Measurements from ENCODE around the gene CRMP1. TPM values are rescaled to one million over a fixed set of nuclear protein-coding genes. Genes with fewer than 3 reads are reported as not detected.

The CRMP1 gene
- polyA plus RNA-seq, 1 donor (not counting 4 experiments of a cell fraction or from before 2014, with no cell fraction given), result 0.03 TPM

DNA sequence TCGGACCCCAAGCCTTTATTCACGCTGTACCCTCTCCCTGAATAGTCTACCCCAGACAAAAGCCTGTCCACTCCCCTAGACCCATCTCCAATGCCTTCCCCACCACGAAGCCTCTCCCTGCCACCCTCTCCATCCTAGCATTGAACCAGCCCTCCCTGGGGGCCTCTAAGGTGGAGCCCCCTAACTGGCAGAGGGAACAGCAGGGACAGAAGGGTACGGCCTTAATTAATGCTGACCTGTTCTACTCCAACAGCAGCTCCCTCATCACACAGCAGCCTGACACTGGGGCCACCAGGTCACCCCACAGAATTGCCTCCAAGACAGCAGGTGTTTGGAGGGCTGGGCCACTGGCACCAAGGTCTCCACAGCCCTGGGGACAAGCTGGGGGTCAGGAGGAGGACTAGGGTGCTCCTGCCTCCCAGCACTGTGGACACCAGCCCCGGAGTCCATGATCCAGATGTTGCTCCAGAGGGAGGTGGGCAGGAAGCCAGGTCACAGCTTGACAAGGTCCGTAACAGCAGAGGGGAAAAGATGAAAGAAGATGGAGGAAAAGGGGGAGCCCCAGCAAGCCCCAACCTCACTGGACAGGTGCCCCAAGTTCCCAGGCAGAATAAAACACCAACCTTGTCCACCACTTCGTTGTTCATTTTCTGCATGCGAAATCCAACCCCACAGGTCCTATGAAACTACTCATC, 3.7 kb downstream of the CRMP1 start:
- H3K9me3 ChIP-seq (ENCODE audit: control insufficient read depth, low read depth, low read length), result no peaks in the 10 kb centered on the region
- no peak overlapping the region for H3K4me2 ChIP-seq (ENCODE audit: control insufficient read depth, extremely low read depth, insufficient read depth, low read depth, low read length)
- FAIRE-seq, result no peak

DNA sequence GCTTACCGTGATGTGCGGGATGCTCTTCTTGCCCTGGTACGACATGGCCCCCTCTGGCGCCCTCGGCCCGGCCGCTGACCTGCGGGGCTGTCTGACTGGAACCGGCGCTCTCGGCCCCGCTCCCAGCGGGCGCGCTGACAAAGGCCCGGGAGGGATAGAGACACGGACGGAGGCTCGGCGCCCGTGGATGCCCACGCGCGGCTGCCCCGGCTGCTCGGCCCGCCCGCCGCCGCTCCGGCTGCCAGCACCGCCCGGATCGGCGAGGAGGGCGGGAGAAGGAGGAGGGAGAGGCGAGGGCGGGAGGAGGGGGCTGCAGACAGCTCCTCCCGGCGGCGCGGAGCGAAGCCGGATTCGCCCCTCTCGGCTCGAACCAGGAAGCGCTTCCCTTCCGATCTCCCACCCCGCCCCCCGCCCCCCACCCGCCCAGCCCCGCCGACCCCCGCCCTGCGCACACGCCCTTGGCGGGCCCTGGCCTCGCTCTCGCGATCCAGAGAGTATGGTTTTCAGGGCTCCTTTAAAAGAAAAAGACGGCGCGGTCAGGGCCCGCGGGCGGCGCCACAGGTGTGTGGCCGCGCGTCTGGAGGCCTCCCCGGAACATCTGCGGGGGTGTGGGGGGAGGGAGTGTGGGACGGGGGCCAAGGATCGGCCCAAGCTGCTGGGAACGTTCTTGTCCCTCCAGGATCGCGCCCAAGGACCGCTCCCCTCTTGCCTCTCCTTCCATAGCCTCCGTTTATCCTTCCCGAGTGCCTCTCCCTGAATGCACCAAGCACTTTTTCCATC, 4.5 kb downstream of the CRMP1 start:
- H3K27me3 ChIP-seq (ENCODE audit: control insufficient read depth, extremely low read depth, insufficient read depth, low read length), result peaks cover 70% of the 10 kb centered on the region
- no peak overlapping the region for H3K27ac ChIP-seq (ENCODE audit: control insufficient read depth, insufficient read depth, low read length)
- H3K4me3 ChIP-seq (ENCODE audit: control insufficient read depth in 2 of 3, extremely low read depth in 1 of 3, insufficient read depth in 2 of 3, low read depth in 1 of 3, low read length in 3 of 3), result no peak overlapping the region
- no peak for DNase-seq (ENCODE audit: low read depth, low spot score)
- no peak overlapping the region for H2AFZ ChIP-seq (ENCODE audit: control insufficient read depth, low read length)
- dilution Hi-C loops (cut with MboI; ENCODE audit: extremely low pct_ligation_motif_present, low sequenced_read_pairs), result no loop called here
- H3K9me3 ChIP-seq (ENCODE audit: control insufficient read depth, low read depth, low read length), result no peaks in the 10 kb centered on the region
- H3K9ac ChIP-seq (ENCODE audit: control insufficient read depth, extremely low read depth, insufficient read depth, low read length), result no peak overlapping the region
- no peaks in the 10 kb centered on the region for H3K36me3 ChIP-seq (ENCODE audit: control insufficient read depth in 2 of 2, extremely low read depth in 1 of 2, insufficient read depth in 2 of 2, low read length in 2 of 2)
- no peak overlapping the region for H3K4me2 ChIP-seq (ENCODE audit: control insufficient read depth, extremely low read depth, insufficient read depth, low read depth, low read length)
- TF ChIP-seq EZH2 (IDR thresholded peaks at IDR 0.05; ENCODE audit: low read length), result peak; percentile 30
- no peak for TF ChIP-seq CTCF (optimal IDR thresholded peaks at IDR 0.05 in 1 of 3, IDR thresholded peaks at IDR 0.05 in 1 of 3, conservative IDR thresholded peaks at IDR 0.05 in 1 of 3; ENCODE audit: extremely low read depth in 1 of 3, insufficient read depth in 2 of 3, low read length in 3 of 3)
- no peak for FAIRE-seq
- H4K20me1 ChIP-seq (ENCODE audit: control insufficient read depth, extremely low read depth, insufficient read depth, low read length), result no peaks in the 10 kb centered on the region
- H3K9me1 ChIP-seq (ENCODE audit: control insufficient read depth, extremely low read depth, insufficient read depth, low read length), result no peaks in the 10 kb centered on the region
- H3K79me2 ChIP-seq (ENCODE audit: control insufficient read depth, insufficient read depth, low read length), result no peaks in the 10 kb centered on the region
- H3K4me1 ChIP-seq (ENCODE audit: control insufficient read depth, extremely low read depth, insufficient read depth, low read length), result no peaks in the 10 kb centered on the region

More for the DNA sequence above, 3.7 kb downstream of the CRMP1 start:
- Histone ChIP-seq H3K36me3 (ENCODE audit: control insufficient read depth in 2 of 2, extremely low read depth in 1 of 2, insufficient read depth in 2 of 2, low read length in 2 of 2) (no peaks in the 10 kb centered on the region), H3K4me3 (ENCODE audit: control insufficient read depth in 2 of 3, extremely low read depth in 1 of 3, insufficient read depth in 2 of 3, low read depth in 1 of 3, low read length in 3 of 3) (no peak overlapping the region), H4K20me1 (ENCODE audit: control insufficient read depth, extremely low read depth, insufficient read depth, low read length) (no peaks in the 10 kb centered on the region), H3K27me3 (ENCODE audit: control insufficient read depth, extremely low read depth, insufficient read depth, low read length) (peaks cover 77% of the 10 kb centered on the region), H3K27ac (ENCODE audit: control insufficient read depth, insufficient read depth, low read length) (no peak overlapping the region), H3K79me2 (ENCODE audit: control insufficient read depth, insufficient read depth, low read length) (no peaks in the 10 kb centered on the region), H2AFZ (ENCODE audit: control insufficient read depth, low read length) (no peak overlapping the region), H3K9ac (ENCODE audit: control insufficient read depth, extremely low read depth, insufficient read depth, low read length) (no peak overlapping the region), H3K9me1 (ENCODE audit: control insufficient read depth, extremely low read depth, insufficient read depth, low read length) (no peaks in the 10 kb centered on the region), H3K4me1 (ENCODE audit: control insufficient read depth, extremely low read depth, insufficient read depth, low read length) (no peaks in the 10 kb centered on the region)
- no peak for DNase-seq (ENCODE audit: low read depth, low spot score)
- TF ChIP-seq EZH2 (IDR thresholded peaks at IDR 0.05; ENCODE audit: low read length), result peak; percentile 9
- TF ChIP-seq CTCF (optimal IDR thresholded peaks at IDR 0.05 in 1 of 3, IDR thresholded peaks at IDR 0.05 in 1 of 3, conservative IDR thresholded peaks at IDR 0.05 in 1 of 3; ENCODE audit: extremely low read depth in 1 of 3, insufficient read depth in 2 of 3, low read length in 3 of 3), result no peak
- dilution Hi-C loops (cut with MboI; ENCODE audit: extremely low pct_ligation_motif_present, low sequenced_read_pairs), result no loop called here

All from keratinocyte (primary cell).